Fibroblast of the conjunctiva (primary cell): ENCODE results near the gene KDM4B.

Experiments
- DNase-seq: peaks from one replicate; pipeline ENCODE4 v3.0.0-alpha.2; 2010; ENCODE audit warnings: low read depth

KDM4B gene

GRCh38 chr19:5050067-5050656 is 81.2 kb downstream of the KDM4B start:
- no peak for DNase-seq

GRCh38 chr19:5050905-5051304 is 82.0 kb downstream of the KDM4B start:
- no peak for DNase-seq

GRCh38 chr19:5051619-5052018 is 82.7 kb downstream of the KDM4B start:
- DNase-seq: no peak

GRCh38 chr19:5052515-5052914 is 83.6 kb downstream of the KDM4B start:
- no peak for DNase-seq

GRCh38 chr19:5052945-5053485 is 84.1 kb downstream of the KDM4B start:
- no peak for DNase-seq

- DNase-seq: no peak
These were observed 84.7 kb downstream of the KDM4B start for GRCh38 chr19:5053661-5054060.

GRCh38 chr19:5054551-5055456 is 85.9 kb downstream of the KDM4B start:
- no peak for DNase-seq

- no peak for DNase-seq
These were observed 86.5 kb downstream of the KDM4B start for GRCh38 chr19:5055457-5055776.

- DNase-seq: no peak
These were observed 88.9 kb downstream of the KDM4B start for GRCh38 chr19:5057860-5058259.

- no peak for DNase-seq
These were observed 89.8 kb downstream of the KDM4B start for GRCh38 chr19:5058521-5059212.

- no peak for DNase-seq
These were observed 90.3 kb downstream of the KDM4B start for GRCh38 chr19:5059213-5059574.

GRCh38 chr19:5059793-5060192 is 90.9 kb downstream of the KDM4B start:
- DNase-seq: no peak

GRCh38 chr19:5062195-5062594 is 93.3 kb downstream of the KDM4B start:
- DNase-seq: no peak

- no peak for DNase-seq
These were observed 93.9 kb downstream of the KDM4B start for GRCh38 chr19:5062799-5063198.

GRCh38 chr19:5063873-5064645 is 95.1 kb downstream of the KDM4B start:
- DNase-seq: no peak

GRCh38 chr19:5064896-5065295 is 96.0 kb downstream of the KDM4B start:
- no peak for DNase-seq

- no peak for DNase-seq
These were observed 96.8 kb downstream of the KDM4B start for GRCh38 chr19:5065663-5066093.

GRCh38 chr19:5066768-5067167 is 97.9 kb downstream of the KDM4B start:
- no peak for DNase-seq

GRCh38 chr19:5067678-5068077 is 98.8 kb downstream of the KDM4B start:
- no peak for DNase-seq

GRCh38 chr19:5068233-5069072 is 99.5 kb downstream of the KDM4B start:
- DNase-seq: no peak

- DNase-seq: no peak
These were observed 101.4 kb downstream of the KDM4B start for GRCh38 chr19:5070331-5070730.
